Spleen (tissue), 11 donors: ENCODE results near the gene NGEF. TPM values are rescaled to one million over a fixed set of nuclear protein-coding genes. Genes with fewer than 3 reads are reported as not detected.

Experiments
- DNase-seq: peaks from one replicate; pipeline ENCODE4 v3.0.0-alpha.2; 2020
- H3K27ac ChIP-seq, 8 donors: fragments of 200-600 bp; sonication (generic) in 7 of 8; 1 replicate in 4 of 8; 2 replicates in 4 of 8; pipeline versions ENCODE4 v1.5.0 to v1.8.0; 2016 to 2021; ENCODE audit warnings: inconsistent platforms in 4 of 8, mild to moderate bottlenecking in 4 of 8, moderate library complexity in 1 of 8
- H3K27me3 ChIP-seq, 7 donors: fragments of 200-600 bp; sonication (generic) in 6 of 7; replicated peaks in 1 of 7; 1 replicate in 4 of 7; 2 replicates in 3 of 7; pipeline versions ENCODE4 v1.5.0 to v1.8.0; 2016 to 2021; ENCODE audit warnings: inconsistent platforms in 3 of 7, mild to moderate bottlenecking in 1 of 7
- H3K36me3 ChIP-seq, 6 donors: fragments of 200-600 bp; sonication (generic) in 5 of 6; 1 replicate in 4 of 6; 2 replicates in 2 of 6; pipeline versions ENCODE4 v1.5.0 to v1.8.0; 2016 to 2021; ENCODE audit warnings: inconsistent platforms in 2 of 6
- H3K4me1 ChIP-seq, 6 donors: fragments of 200-600 bp; sonication (generic) in 5 of 6; 1 replicate in 3 of 6; 2 replicates in 3 of 6; pipeline versions ENCODE4 v1.5.0 to v1.8.0; 2016 to 2021; ENCODE audit warnings: inconsistent platforms in 3 of 6
- H3K4me3 ChIP-seq, 8 donors: fragments of 200-600 bp; sonication (generic) in 7 of 8; 1 replicate in 4 of 8; 2 replicates in 4 of 8; pipeline versions ENCODE4 v1.5.0 to v1.8.0; 2016 to 2021; ENCODE audit warnings: inconsistent platforms in 4 of 8, mild to moderate bottlenecking in 4 of 8, moderate library complexity in 2 of 8
- H3K9me3 ChIP-seq, 8 donors: fragments of 200-600 bp; sonication (generic) in 7 of 8; 1 replicate in 4 of 8; 2 replicates in 4 of 8; pipeline versions ENCODE4 v1.5.0 to v1.8.0; 2016 to 2021; ENCODE audit warnings: inconsistent platforms in 4 of 8
- CTCF ChIP-seq, 11 experiments: fragments of 200-600 bp in 7 of 11; fragments of 450-650 bp in 4 of 11; sonication (generic) in 4 of 11; IDR thresholded peaks in 8 of 11; conservative IDR thresholded peaks in 3 of 11; 1 replicate in 7 of 11; 2 replicates in 4 of 11; pipeline versions ENCODE4 v1.4.0 to v1.8.0; 2016 to 2021; ENCODE audit warnings: antibody characterized with exemption in 11 of 11, inconsistent platforms in 4 of 11, mild to moderate bottlenecking in 1 of 11
- POLR2A ChIP-seq, 3 donors: fragments of 450-650 bp; IDR thresholded peaks; one replicate each; pipeline ENCODE4 v1.5.1; 2017; ENCODE audit warnings: antibody characterized with exemption in 3 of 3, mild to moderate bottlenecking in 1 of 3
- POLR2AphosphoS5 ChIP-seq, 3 donors: sonication (generic); formaldehyde crosslinking; IDR thresholded peaks; one replicate each; pipeline ENCODE4 v1.5.1; 2017; ENCODE audit warnings: antibody characterized with exemption in 3 of 3
- WGBS, 5 donors: extraction: QIAGEN DNeasy Blood & Tissue Kit in 3 of 5; methylation state at CpG; one replicate each; pipeline versions ENCODE4 v1.1.5 to v1.1.7; 2013 to 2018; 5-methylcytosine and 5-hydroxymethylcytosine counted together
- intact Hi-C: fragments of 100-400 bp; cut with DNase I; formaldehyde crosslinking; loops from one replicate; pipeline ENCODE4 v1.15.0; 2023; ENCODE audit warnings: low total_unique reads
- polyA plus RNA-seq, 3 donors: library from polyadenylated mRNA; stranded (reverse); fragments of 200-250 nt; gene quantifications; one replicate each; pipeline ENCODE4 v1.2.1, GENCODE V29; 2013
- total RNA-seq, 7 donors: library from RNA; depleted of rRNA in 3 of 7; stranded (reverse); fragments of >200 nt in 3 of 7; fragmentation: NEBNext Ultra II Directional in 4 of 7; extraction: Animal tissue kit (Norgen Biotek cat#: 25700) in 4 of 7; gene quantifications; one replicate each; pipeline versions ENCODE4 v1.1.0 to v1.2.1, GENCODE V29; 2016 to 2021
- donor health status: healthy with polysubstance abuse.
- donor health status: DM: no; HTN: no; CAD: no; lungs with moderate emphysema.
- donor health status: DM: no; HTN: no; CAD: no.
- donor health status: Bipolar disorder and iron deficiency.
- donor health status: healthy.
- donor health status: DM: no; HTN: no; CAD: no.
- donor health status: DM: yes; HTN: yes; CAD: no.

Gene NGEF
- total and polyA plus RNA-seq, 10 donors, result 0.23 to 0.79 (median 0.43) TPM; not detected in 5

GRCh38 chr2:232896720-232897597, 116.1 kb downstream of the NGEF start:
- intact Hi-C loops, result no loop called here
- peaks cover 0 to 32% (median 0%) of the 10 kb centered on the region in 7 donors for H3K27me3 ChIP-seq
- no peak overlapping the region for H3K4me3 ChIP-seq
- TF ChIP-seq CTCF (IDR thresholded peaks at IDR 0.05 in 8 of 11, conservative IDR thresholded peaks at IDR 0.05 in 3 of 11) (no peak), POLR2A (IDR thresholded peaks at IDR 0.05) (no peak), POLR2AphosphoS5 (IDR thresholded peaks at IDR 0.05) (no peak)
- WGBS, 5 donors, result 85 to 93% (median 92%) methylated on average over 6 to 9 of the region's 9 CpGs
- H3K9me3 ChIP-seq, result no peaks in the 10 kb centered on the region
- H3K4me1 ChIP-seq, result peaks cover 0 to 11% (median 4%) of the 10 kb centered on the region in 6 donors
- no peak overlapping the region for H3K27ac ChIP-seq
- no peaks in the 10 kb centered on the region for H3K36me3 ChIP-seq
- DNase-seq, result no peak

- Histone ChIP-seq H3K4me3 (no peak overlapping the region), H3K36me3 (no peaks in the 10 kb centered on the region), H3K27me3 (peaks cover 0 to 33% (median 0%) of the 10 kb centered on the region in 7 donors), H3K9me3 (no peaks in the 10 kb centered on the region), H3K27ac (no peak overlapping the region), H3K4me1 (peaks cover 0 to 6% (median 2%) of the 10 kb centered on the region in 6 donors)
- DNase-seq, result no peak
- no peak for TF ChIP-seq POLR2A (IDR thresholded peaks at IDR 0.05)
- intact Hi-C loops, result no loop called here
Observed at GRCh38 chr2:232896111-232896510, 116.9 kb downstream of the NGEF start.

GRCh38 chr2:232894746-232895145, 118.3 kb downstream of the NGEF start:
- H3K27me3 ChIP-seq, result peaks cover 0 to 39% (median 0%) of the 10 kb centered on the region in 7 donors
- TF ChIP-seq POLR2A (IDR thresholded peaks at IDR 0.05), result no peak
- no peak for TF ChIP-seq POLR2AphosphoS5 (IDR thresholded peaks at IDR 0.05)
- no peak for TF ChIP-seq CTCF (IDR thresholded peaks at IDR 0.05 in 8 of 11, conservative IDR thresholded peaks at IDR 0.05 in 3 of 11)
- no peak for DNase-seq
- no peaks in the 10 kb centered on the region for H3K9me3 ChIP-seq
- intact Hi-C loops, result no loop called here
- no peak overlapping the region for H3K4me3 ChIP-seq
- no peak overlapping the region for H3K27ac ChIP-seq
- no peaks in the 10 kb centered on the region for H3K36me3 ChIP-seq
- H3K4me1 ChIP-seq, result peaks cover 0 to 12% (median 4%) of the 10 kb centered on the region in 6 donors
- WGBS, 5 donors, result 86 to 92% (median 89%) methylated on average over 19 of the region's 19 CpGs

- H3K36me3 ChIP-seq, result no peaks in the 10 kb centered on the region
- TF ChIP-seq POLR2AphosphoS5 (IDR thresholded peaks at IDR 0.05) (no peak), CTCF (IDR thresholded peaks at IDR 0.05 in 8 of 11, conservative IDR thresholded peaks at IDR 0.05 in 3 of 11) (no peak), POLR2A (IDR thresholded peaks at IDR 0.05) (no peak)
- peaks cover 0 to 12% (median 4%) of the 10 kb centered on the region in 6 donors for H3K4me1 ChIP-seq
- peak; percentile 65 for DNase-seq
- H3K4me3 ChIP-seq, result no peak overlapping the region
- intact Hi-C loops, result no loop called here
- no peaks in the 10 kb centered on the region for H3K9me3 ChIP-seq
- peaks cover 0 to 39% (median 0%) of the 10 kb centered on the region in 7 donors for H3K27me3 ChIP-seq
- WGBS, 5 donors, result 82 to 96% (median 88%) methylated on average over 8 to 9 of the region's 9 CpGs
- H3K27ac ChIP-seq, result no peak overlapping the region
Observed at GRCh38 chr2:232894251-232894650, 118.8 kb downstream of the NGEF start.
